GM13977 (cell line): Measurements from ENCODE around the gene ERAP2.

ENCODE experiments used
- DNase-seq: peaks from one replicate; pipeline ENCODE4 v3.0.0; 2012; ENCODE audit warnings: low spot score
- in situ Hi-C: fragments of 300-500 bp; cut with MboI; formaldehyde crosslinking; loops from one replicate; pipeline ENCODE4 v1.12.0; 2022; ENCODE audit warnings: low sequenced_read_pairs, low pct_unique_long_range_greater_than_20kb, mixed read lengths, inconsistent platforms; ENCODE audit not compliant: unreplicated experiment
- TF ChIP-seq, protein P1 (sequence below): IDR thresholded peaks from 2 replicates; pipeline ENCODE4 v1.5.1; 2012; ENCODE audit warnings: mild to moderate bottlenecking, control low read depth; ENCODE audit not compliant: insufficient read depth; ENCODE audit errors: extremely low read depth, missing control alignments

Gene ERAP2

DNA sequence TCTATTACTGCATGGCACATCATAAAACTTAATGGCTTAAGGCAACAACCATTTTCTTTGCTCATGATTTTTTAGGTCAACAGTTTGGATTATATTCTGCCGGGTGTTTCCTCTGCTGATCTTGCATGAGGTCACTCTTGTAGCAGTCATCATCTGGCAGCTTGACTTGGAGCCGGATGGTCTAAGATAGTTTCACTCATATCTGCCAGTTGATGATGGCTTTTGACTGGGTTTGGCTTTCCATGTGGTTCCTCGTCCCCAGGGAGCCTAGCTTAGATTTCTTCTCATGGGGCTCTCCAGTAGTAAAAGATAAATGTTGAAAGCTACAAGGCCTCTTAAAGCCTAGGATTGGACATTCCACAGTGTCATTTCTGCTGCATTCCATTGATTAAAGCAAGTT, 87.0 kb downstream of the ERAP2 start:
- in situ Hi-C loops: no loop called here
- TF ChIP-seq, protein P1, sequence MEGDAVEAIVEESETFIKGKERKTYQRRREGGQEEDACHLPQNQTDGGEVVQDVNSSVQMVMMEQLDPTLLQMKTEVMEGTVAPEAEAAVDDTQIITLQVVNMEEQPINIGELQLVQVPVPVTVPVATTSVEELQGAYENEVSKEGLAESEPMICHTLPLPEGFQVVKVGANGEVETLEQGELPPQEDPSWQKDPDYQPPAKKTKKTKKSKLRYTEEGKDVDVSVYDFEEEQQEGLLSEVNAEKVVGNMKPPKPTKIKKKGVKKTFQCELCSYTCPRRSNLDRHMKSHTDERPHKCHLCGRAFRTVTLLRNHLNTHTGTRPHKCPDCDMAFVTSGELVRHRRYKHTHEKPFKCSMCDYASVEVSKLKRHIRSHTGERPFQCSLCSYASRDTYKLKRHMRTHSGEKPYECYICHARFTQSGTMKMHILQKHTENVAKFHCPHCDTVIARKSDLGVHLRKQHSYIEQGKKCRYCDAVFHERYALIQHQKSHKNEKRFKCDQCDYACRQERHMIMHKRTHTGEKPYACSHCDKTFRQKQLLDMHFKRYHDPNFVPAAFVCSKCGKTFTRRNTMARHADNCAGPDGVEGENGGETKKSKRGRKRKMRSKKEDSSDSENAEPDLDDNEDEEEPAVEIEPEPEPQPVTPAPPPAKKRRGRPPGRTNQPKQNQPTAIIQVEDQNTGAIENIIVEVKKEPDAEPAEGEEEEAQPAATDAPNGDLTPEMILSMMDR: no peak
- no peak for DNase-seq

DNA sequence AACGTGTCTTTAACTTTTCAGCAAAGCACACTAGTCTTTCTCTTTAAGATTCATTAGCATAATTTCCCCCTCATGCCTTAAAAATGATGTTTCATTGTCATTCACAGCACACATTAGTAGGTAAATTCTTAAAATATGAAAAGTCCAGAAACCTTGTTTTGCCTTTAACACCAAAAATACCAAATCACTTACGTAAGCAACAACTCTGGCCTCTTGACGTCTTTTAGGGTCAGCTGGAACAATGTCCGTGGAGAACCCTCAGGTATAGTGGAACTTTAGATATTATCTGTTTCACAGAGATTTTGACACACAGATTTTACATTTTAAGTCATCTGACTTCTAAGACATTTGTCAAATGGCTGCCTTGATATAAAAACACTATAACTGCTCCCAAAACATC, 90.5 kb downstream of the ERAP2 start:
- DNase-seq: no peak
- in situ Hi-C loops: no loop called here
- TF ChIP-seq, protein P1: no peak

DNA sequence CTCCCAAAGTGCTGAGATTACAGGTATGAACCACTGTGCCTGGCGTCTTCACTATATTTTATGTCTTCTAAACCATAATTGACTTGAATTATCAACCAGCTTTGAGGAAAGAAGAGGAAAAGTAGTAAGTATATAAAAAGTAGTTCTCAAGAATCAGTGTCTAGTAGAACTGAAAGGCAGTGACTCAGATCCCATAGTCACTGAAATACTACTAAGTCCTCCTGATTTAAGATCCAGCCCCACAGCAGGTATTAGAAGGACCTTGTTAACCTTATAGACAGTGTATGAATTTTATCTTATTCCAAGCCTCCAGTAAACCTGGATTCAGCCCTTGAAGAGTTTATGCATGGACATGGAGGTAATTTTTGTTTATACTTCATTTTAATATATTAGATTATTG, 91.1 kb downstream of the ERAP2 start:
- in situ Hi-C loops: no loop called here
- no peak for DNase-seq
- TF ChIP-seq, protein P1: no peak

DNA sequence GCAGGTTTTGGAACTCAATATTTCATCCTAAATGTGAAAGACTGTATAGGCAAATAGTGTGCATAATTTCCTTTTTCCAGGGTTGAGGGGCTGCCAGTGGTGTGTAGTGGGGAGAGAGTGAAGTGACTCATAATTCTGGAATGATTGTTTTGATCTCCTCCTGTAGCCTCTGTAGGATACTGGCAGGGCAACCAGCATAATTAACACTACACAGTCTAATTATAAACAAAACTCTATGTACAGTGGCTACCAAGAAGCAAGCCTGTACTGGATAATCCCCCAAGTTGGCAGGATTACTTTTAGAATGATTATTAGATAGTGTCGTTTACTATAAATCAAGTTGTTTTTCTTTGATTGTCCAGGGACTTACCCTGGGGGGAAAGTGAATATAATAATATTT, 91.8 kb downstream of the ERAP2 start:
- TF ChIP-seq, protein P1: no peak
- in situ Hi-C loops: no loop called here
- DNase-seq: no peak

DNA sequence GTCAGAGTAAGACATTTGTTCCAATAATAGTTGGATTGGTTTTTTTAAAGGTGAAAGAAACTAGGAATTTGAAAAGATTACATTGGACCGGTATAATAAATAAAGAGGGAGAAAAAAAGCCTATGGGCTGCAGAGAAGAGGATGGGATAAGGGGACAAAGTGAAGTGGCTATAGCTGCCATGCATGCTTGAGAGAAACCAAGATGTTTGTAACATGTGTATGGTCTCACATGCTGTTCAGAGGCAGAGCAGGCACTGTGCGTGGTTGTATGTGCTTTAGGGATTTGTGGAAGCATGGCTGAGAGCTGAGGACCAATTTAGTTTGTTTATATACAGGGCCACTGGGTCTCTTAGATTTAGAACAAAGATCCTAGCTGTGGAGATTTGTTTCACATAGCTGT, 92.3 kb downstream of the ERAP2 start:
- in situ Hi-C loops: no loop called here
- DNase-seq: no peak
- TF ChIP-seq, protein P1: no peak
